A549 (cell line): ENCODE data around the gene CDC42SE2. TPM values are rescaled to one million over a fixed set of nuclear protein-coding genes. Genes with fewer than 3 reads are reported as not detected.
"Not testable (repeated sequence)": the region's sequence is repeated elsewhere in the genome, so short reads cannot be mapped to it uniquely, and the experiment has no call there.

ENCODE experiments used
- ATAC-seq, 2 experiments: fragments of 200-7000 bp in 1 of 2; fragments of >200 bp in 1 of 2; cut with Nextera tagmentation in 1 of 2; cut with Tn5 transposase in 1 of 2; 3 replicates each; pipeline versions ENCODE4 v1.8.0 to v1.9.1; 2018 to 2020; ENCODE audit warnings: mild to moderate bottlenecking in 1 of 2, moderate library complexity in 1 of 2
- CTCF ChIA-PET: fragments of 300-600 bp; sonication (Branson Sonifier 250); formaldehyde crosslinking; extraction: SDS; loops from one replicate; lab custom pipeline; 2021; ENCODE audit warnings: antibody characterized with exemption, inconsistent platforms; lab: Yijun Ruan, JAX
- POLR2A ChIA-PET: fragments of 350-600 bp; formaldehyde crosslinking; extraction: SDS; loops from one replicate; lab custom pipeline; 2021; ENCODE audit warnings: antibody characterized with exemption, inconsistent platforms; lab: Yijun Ruan, JAX
- DNase-seq, 2 experiments: peaks; one replicate each; pipeline versions ENCODE4 v3.0.0 to v3.0.0-alpha.2; 2011 to 2016; ENCODE audit warnings: low read depth in 1 of 2, low spot score in 1 of 2
- FAIRE-seq: peaks from 2 replicates; lab custom pipeline; 2011; peaks lifted over from hg19 to GRCh38; lab: Jason Lieb, UNC
- H3K27ac ChIP-seq, 2 experiments: fragments of >200 bp; sonication (Bioruptor Twin); formaldehyde crosslinking; 3 replicates each; pipeline ENCODE4 v1.5.1; 2016 to 2017
- H3K4me1 ChIP-seq: fragments of >200 bp; sonication (Bioruptor Twin); formaldehyde crosslinking; 3 replicates; pipeline ENCODE4 v1.6.1; 2016
- H3K4me2 ChIP-seq: fragments of >200 bp; sonication (Bioruptor Twin); formaldehyde crosslinking; 3 replicates; pipeline ENCODE4 v1.6.1; 2016
- H3K4me3 ChIP-seq: fragments of >200 bp; sonication (Bioruptor Twin); formaldehyde crosslinking; 3 replicates; pipeline ENCODE4 v1.5.1; 2016
- H3K9me3 ChIP-seq: fragments of >200 bp; sonication (Bioruptor Twin); formaldehyde crosslinking; 3 replicates; pipeline ENCODE4 v1.6.1; 2016
- ATOH8 ChIP-seq: fragments of 250-450 bp; sonication (Bioruptor Pico); IDR thresholded peaks from 2 replicates; pipeline ENCODE4 v1.5.0; 2020; ENCODE audit warnings: low read depth, mild to moderate bottlenecking, moderate library complexity
- BCL3 ChIP-seq: fragments of >200 bp; sonication (Bioruptor Twin); formaldehyde crosslinking; IDR thresholded peaks from 3 replicates; pipeline ENCODE4 v1.6.1; 2016
- CBX2 ChIP-seq: fragments of 200-600 bp; sonication (generic); IDR thresholded peaks from 2 replicates; pipeline ENCODE4 v1.6.1; 2016; ENCODE audit warnings: low read depth, mild to moderate bottlenecking, borderline replicate concordance
- CTCF ChIP-seq: fragments of >200 bp; sonication (Bioruptor Twin); formaldehyde crosslinking; IDR thresholded peaks from 3 replicates; pipeline ENCODE4 v1.5.1; 2016
- EHMT2 ChIP-seq: fragments of 200-600 bp; sonication (generic); IDR thresholded peaks from 2 replicates; pipeline ENCODE4 v1.6.1; 2016; ENCODE audit warnings: antibody characterized with exemption, low read depth, mild to moderate bottlenecking, moderate library complexity
- GATA3 ChIP-seq: IDR thresholded peaks from 2 replicates; pipeline ENCODE4 v1.6.1; 2012; ENCODE audit warnings: borderline replicate concordance
- HDAC2 ChIP-seq: fragments of 200-600 bp; sonication (generic); IDR thresholded peaks from 2 replicates; pipeline ENCODE4 v1.6.1; 2016
- HEYL ChIP-seq: fragments of 250-450 bp; sonication (Bioruptor Pico); IDR thresholded peaks from 2 replicates; pipeline ENCODE4 v1.8.0; 2021; ENCODE audit warnings: mild to moderate bottlenecking, moderate library complexity
- HOXA7 ChIP-seq: fragments of 250-450 bp; sonication (Bioruptor Pico); IDR thresholded peaks from 2 replicates; pipeline ENCODE4 v1.5.0; 2020; ENCODE audit warnings: mild to moderate bottlenecking, moderate library complexity
- HOXB13 ChIP-seq: fragments of 250-450 bp; sonication (Bioruptor Pico); IDR thresholded peaks from 2 replicates; pipeline ENCODE4 v1.5.0; 2020; ENCODE audit warnings: low read depth, mild to moderate bottlenecking, moderate library complexity
- HOXB5 ChIP-seq: fragments of 250-450 bp; sonication (Bioruptor Pico); IDR thresholded peaks from 2 replicates; pipeline ENCODE4 v1.5.0; 2020; ENCODE audit warnings: mild to moderate bottlenecking, moderate library complexity
- KDM5A ChIP-seq: fragments of 200-600 bp; sonication (generic); IDR thresholded peaks from 2 replicates; pipeline ENCODE4 v1.6.1; 2016; ENCODE audit warnings: antibody characterized with exemption, mild to moderate bottlenecking
- MAFK ChIP-seq: fragments of 450-650 bp; IDR thresholded peaks from 2 replicates; pipeline ENCODE4 v1.6.1; 2014; ENCODE audit not compliant: partially characterized antibody
- NFE2L2 ChIP-seq: fragments of 150-350 bp; conservative IDR thresholded peaks from 2 replicates; pipeline ENCODE4 v1.6.1; 2014; ENCODE audit warnings: low read length
- NPAS2 ChIP-seq: fragments of 250-450 bp; sonication (Bioruptor Pico); IDR thresholded peaks from 2 replicates; pipeline ENCODE4 v1.8.0; 2022; ENCODE audit warnings: mild to moderate bottlenecking, moderate library complexity, borderline replicate concordance
- PHF8 ChIP-seq: fragments of 200-600 bp; sonication (generic); IDR thresholded peaks from 2 replicates; pipeline ENCODE4 v1.6.1; 2016; ENCODE audit warnings: low read depth, mild to moderate bottlenecking, antibody characterized with exemption, moderate library complexity, borderline replicate concordance
- RAD21 ChIP-seq, 2 experiments: fragments of >200 bp in 1 of 2; sonication (Bioruptor Twin) in 1 of 2; formaldehyde crosslinking in 1 of 2; IDR thresholded peaks in 1 of 2; conservative IDR thresholded peaks in 1 of 2; 2 replicates in 1 of 2; 3 replicates in 1 of 2; pipeline ENCODE4 v1.6.1; 2012 to 2018; ENCODE audit warnings: inconsistent platforms in 1 of 2
- RCOR1 ChIP-seq: fragments of 150-350 bp; IDR thresholded peaks from 2 replicates; pipeline ENCODE4 v1.6.1; 2014; ENCODE audit warnings: antibody characterized with exemption, low read length, low read depth
- RFX5 ChIP-seq: fragments of 450-650 bp; IDR thresholded peaks from 2 replicates; pipeline ENCODE4 v1.7.1; 2014; ENCODE audit warnings: antibody characterized with exemption, mild to moderate bottlenecking, moderate library complexity
- RNF2 ChIP-seq: fragments of 200-600 bp; sonication (generic); IDR thresholded peaks from 2 replicates; pipeline ENCODE4 v1.6.1; 2016; ENCODE audit warnings: low read depth, mild to moderate bottlenecking, antibody characterized with exemption, moderate library complexity, borderline replicate concordance
- ZC3H11A ChIP-seq: fragments of 450-650 bp; IDR thresholded peaks from 2 replicates; pipeline ENCODE4 v1.6.1; 2014; ENCODE audit warnings: antibody characterized with exemption, mild to moderate bottlenecking
- ZNF302 ChIP-seq: fragments of 250-450 bp; sonication (Bioruptor Pico); IDR thresholded peaks from 2 replicates; pipeline ENCODE4 v1.9.0; 2021; ENCODE audit warnings: inconsistent platforms, mild to moderate bottlenecking, moderate library complexity
- ZSCAN20 ChIP-seq: fragments of 250-450 bp; sonication (Bioruptor Pico); IDR thresholded peaks from 2 replicates; pipeline ENCODE4 v1.8.0; 2022; ENCODE audit warnings: mild to moderate bottlenecking, moderate library complexity
- WGBS: methylation state at CpG from one replicate; pipeline ENCODE4 v1.1.6; 2017; ENCODE audit errors: missing lambda C conversion rate; 5-methylcytosine and 5-hydroxymethylcytosine counted together
- polyA plus RNA-seq, 4 experiments: library from polyadenylated mRNA; depleted of rRNA in 3 of 4; stranded (reverse); fragments of >200 nt; fragmentation: RNase III in 1 of 4; extraction: RNeasy Plus Mini Kit Qiagen cat#74134 plus additional on column Dnase treatment in 1 of 4; gene quantifications; 2 replicates in 3 of 4; 3 replicates in 1 of 4; pipeline ENCODE4 v1.2.3, GENCODE V29; 2011 to 2017

CDC42SE2 gene
- polyA plus RNA-seq, 2 of the 4 experiments (the other 2 are of a cell fraction) = 25.8 to 66.4 TPM

GRCh38 chr5:131396015-131396414 lies 132.2 kb downstream of the CDC42SE2 start:
- Histone ChIP-seq H3K4me3 (no peak overlapping the region), H3K27ac (no peak overlapping the region), H3K9me3 (no peaks in the 10 kb centered on the region), H3K4me2 (no peak overlapping the region), H3K4me1 (peaks cover 9% of the 10 kb centered on the region; the same call in 1 of the 3 replicates)
- 92% methylated on average over 3 of the region's 3 CpGs for WGBS
- no peak for DNase-seq
- ChIA-PET POLR2A (no interaction called here), CTCF (interaction anchor here (1.3 to 1.8 kb wide), 2 partner anchors 11 to 12 kb away, joined by 3 to 7 read pairs; no protein-coding TSS in a partner anchor)
- no peak for FAIRE-seq
- TF ChIP-seq ZC3H11A (no peak), HOXB13 (CRISPR knock-in tag) (no peak), NFE2L2 (no peak), CTCF (no peak), HDAC2 (no peak), RCOR1 (no peak), NPAS2 (CRISPR knock-in tag) (no peak), ATOH8 (CRISPR knock-in tag) (no peak), RFX5 (no peak), PHF8 (no peak), EHMT2 (no peak), ZNF302 (no peak), HOXB5 (CRISPR knock-in tag) (no peak)
- no peak for ATAC-seq

- 95% methylated on average over 5 of the region's 5 CpGs for WGBS
- Histone ChIP-seq H3K4me3 (no peak overlapping the region), H3K9me3 (0 out of 3 replicates have a peak, but pooled peaks cover 2% of the 10 kb centered on the region), H3K27ac (no peak overlapping the region), H3K4me1 (peaks cover 9% of the 10 kb centered on the region; the same call in 1 of the 3 replicates), H3K4me2 (no peak overlapping the region)
- TF ChIP-seq GATA3 (no peak), ZSCAN20 (CRISPR knock-in tag) (no peak), MAFK (no peak), HDAC2 (no peak), KDM5A (no peak), CBX2 (no peak), RAD21 (conservative IDR thresholded peaks at IDR 0.05 in 1 of 2, IDR thresholded peaks at IDR 0.05 in 1 of 2) (no peak), HOXA7 (CRISPR knock-in tag) (no peak), HEYL (CRISPR knock-in tag) (no peak), BCL3 (no peak), RNF2 (no peak)
- FAIRE-seq (no peak), ATAC-seq (no peak), DNase-seq (no peak)
- ChIA-PET CTCF (interaction anchor here (1.2 to 1.8 kb wide), 3 partner anchors 10 to 15 kb away, joined by 3 to 7 read pairs (median 4); no protein-coding TSS in a partner anchor), POLR2A (no interaction called here)
Observed at GRCh38 chr5:131396630-131397273, 132.9 kb downstream of the CDC42SE2 start.

- DNase-seq, POLR2A ChIA-PET, H3K27ac ChIP-seq, FAIRE-seq, ATAC-seq, H3K4me1 ChIP-seq, H3K4me2 ChIP-seq, H3K4me3 ChIP-seq: not testable (repeated sequence)
- CTCF ChIA-PET = interaction anchor here (1.0 kb wide), 1 partner anchor 16 kb away, joined by 3 read pairs; no protein-coding TSS in a partner anchor
- H3K9me3 ChIP-seq = peaks cover 17% of the 10 kb centered on the region; the same call in 2 of the 3 replicates
- 95% methylated on average over 6 of the region's 6 CpGs for WGBS
Observed at GRCh38 chr5:131399007-131399406, 135.2 kb downstream of the CDC42SE2 start.
